B cell (primary cell): ENCODE results near the gene KPNA4. TPM values are rescaled to one million over a fixed set of nuclear protein-coding genes. Genes with fewer than 3 reads are reported as not detected.

Source experiments
- ATAC-seq: fragments of 200-7000 bp; cut with Tn5 transposase; one replicate; pipeline ENCODE4 v1.10.0; 2021; ENCODE audit warnings: low read depth, mild to moderate bottlenecking, moderate number of reproducible peaks, moderate library complexity
- CTCF ChIA-PET: fragments of 350-600 bp; sonication (Branson Sonifier 250); formaldehyde crosslinking; loops from one replicate; lab custom pipeline; 2021; ENCODE audit warnings: antibody characterized with exemption, inconsistent platforms; lab: Charles Lee
- POLR2A ChIA-PET: fragments of 350-600 bp; sonication (Branson Sonifier 250); formaldehyde crosslinking; loops from one replicate; lab custom pipeline; 2021; ENCODE audit warnings: antibody characterized with exemption; lab: Charles Lee
- DNase-seq: peaks from one replicate; pipeline ENCODE4 v3.0.0; 2013
- H2AFZ ChIP-seq: 2 replicates; pipeline ENCODE4 v1.6.1; 2012; ENCODE audit warnings: mild to moderate bottlenecking, low read depth, low read length; ENCODE audit not compliant: insufficient read depth, poor library complexity, severe bottlenecking
- H3K27ac ChIP-seq, 2 donors: 1 replicate in 1 of 2; 2 replicates in 1 of 2; pipeline ENCODE4 v1.5.1; 2012 to 2013; ENCODE audit warnings: low read length in 2 of 2, mild to moderate bottlenecking in 2 of 2, moderate library complexity in 1 of 2
- H3K27me3 ChIP-seq, 4 experiments: fragments of 200-600 bp in 1 of 4; sonication (generic) in 1 of 4; replicated peaks in 1 of 4; 1 replicate in 2 of 4; 2 replicates in 2 of 4; pipeline versions ENCODE4 v1.6.1 to v1.7.0; 2013 to 2016; ENCODE audit warnings: low read length in 3 of 4, mild to moderate bottlenecking in 2 of 4, mixed read lengths in 1 of 4, moderate library complexity in 1 of 4; ENCODE audit not compliant: insufficient read depth in 4 of 4, control insufficient read depth in 3 of 4; ENCODE audit errors: control extremely low read depth in 1 of 4
- H3K36me3 ChIP-seq, 2 experiments: replicated peaks in 1 of 2; 1 replicate in 1 of 2; 2 replicates in 1 of 2; pipeline versions ENCODE4 v1.6.1 to v1.7.1; 2013; ENCODE audit warnings: low read length in 1 of 2; ENCODE audit not compliant: insufficient read depth in 2 of 2, control insufficient read depth in 1 of 2; ENCODE audit errors: control extremely low read depth in 1 of 2, extremely low read depth in 1 of 2
- H3K4me1 ChIP-seq, 2 donors: fragments of 200-600 bp in 1 of 2; sonication (generic) in 1 of 2; 1 replicate in 1 of 2; 2 replicates in 1 of 2; pipeline versions ENCODE4 v1.5.1 to v1.6.1; 2013 to 2017; ENCODE audit warnings: low read length in 2 of 2; ENCODE audit not compliant: control insufficient read depth in 2 of 2, insufficient read depth in 2 of 2
- H3K4me2 ChIP-seq: replicated peaks from 2 replicates; pipeline ENCODE3; 2012; ENCODE audit warnings: mild to moderate bottlenecking, low read depth, low read length; ENCODE audit not compliant: poor library complexity, severe bottlenecking
- H3K4me3 ChIP-seq, 5 experiments: fragments of 200-600 bp in 1 of 5; sonication (generic) in 1 of 5; 1 replicate in 3 of 5; 2 replicates in 2 of 5; pipeline versions ENCODE4 v1.5.1 to v1.7.0; 2011 to 2016; ENCODE audit warnings: low read length in 4 of 5, mild to moderate bottlenecking in 4 of 5, low read depth in 2 of 5, control low read depth in 1 of 5, moderate library complexity in 1 of 5; ENCODE audit not compliant: insufficient read depth in 1 of 5; ENCODE audit errors: control extremely low read depth in 1 of 5, extremely low read depth in 1 of 5
- H3K79me2 ChIP-seq: fragments of 200-600 bp; sonication (generic); one replicate; pipeline ENCODE4 v1.6.0; 2016; ENCODE audit warnings: low read length; ENCODE audit not compliant: control insufficient read depth, insufficient read depth
- H3K9ac ChIP-seq: fragments of 200-600 bp; sonication (generic); 2 replicates; pipeline ENCODE4 v1.6.1; 2017; ENCODE audit warnings: mild to moderate bottlenecking, low read length, moderate library complexity
- H3K9me3 ChIP-seq, 3 donors: one replicate each; pipeline versions ENCODE4 v1.6.1 to v1.7.1; 2013; ENCODE audit warnings: low read length in 2 of 3; ENCODE audit not compliant: control insufficient read depth in 2 of 3, insufficient read depth in 1 of 3; ENCODE audit errors: control extremely low read depth in 1 of 3
- H4K20me1 ChIP-seq: 2 replicates; pipeline ENCODE4 v1.6.0; 2012; ENCODE audit warnings: mild to moderate bottlenecking, low read length; ENCODE audit not compliant: insufficient read depth, control insufficient read depth, poor library complexity, severe bottlenecking
- H3K27ac Mint-ChIP-seq: one replicate; pipeline ENCODE4 v1.8.0; 2021; ENCODE audit warnings: mixed read lengths
- H3K27me3 Mint-ChIP-seq: one replicate; pipeline ENCODE4 v1.8.0; 2021; ENCODE audit warnings: mixed read lengths
- H3K4me1 Mint-ChIP-seq: one replicate; pipeline ENCODE4 v1.8.0; 2021; ENCODE audit warnings: mixed read lengths
- H3K4me3 Mint-ChIP-seq: one replicate; pipeline ENCODE4 v1.8.0; 2021; ENCODE audit warnings: mixed read lengths
- H3K9me3 Mint-ChIP-seq: one replicate; pipeline ENCODE4 v1.8.0; 2022; ENCODE audit warnings: mixed read lengths; ENCODE audit not compliant: insufficient read depth
- CTCF ChIP-seq: fragments of 200-600 bp; IDR thresholded peaks from one replicate; pipeline ENCODE4 v1.8.0; 2022; ENCODE audit warnings: antibody characterized with exemption, mild to moderate bottlenecking
- EZH2 ChIP-seq: IDR thresholded peaks from 2 replicates; pipeline ENCODE4 v1.6.1; 2012; ENCODE audit warnings: borderline replicate concordance, low read depth, mild to moderate bottlenecking, moderate library complexity, low read length; ENCODE audit not compliant: insufficient read depth, poor library complexity, severe bottlenecking
- WGBS: methylation state at CpG from one replicate; pipeline ENCODE4 v1.1.5; 2013; ENCODE audit warnings: missing lambda C conversion rate; ENCODE audit not compliant: insufficient coverage; 5-methylcytosine and 5-hydroxymethylcytosine counted together
- intact Hi-C: fragments of 100-400 bp; cut with micrococcal nuclease; formaldehyde crosslinking; loops from one replicate; pipeline ENCODE4 v1.10.0; 2022
- polyA plus RNA-seq: library from polyadenylated mRNA; depleted of rRNA; stranded (reverse); fragments of >200 nt; gene quantifications from 2 replicates; pipeline ENCODE4 v1.2.3, GENCODE V29; 2012
- total RNA-seq, 2 donors: library from RNA; stranded (reverse); fragments of 120-200 nt in 1 of 2; gene quantifications; 1 replicate in 1 of 2; 2 replicates in 1 of 2; pipeline versions ENCODE4 v1.2.3 to v1.2.4, GENCODE V29; 2013 to 2022

Gene KPNA4
- total and polyA plus RNA-seq, 2 donors (not counting 1 experiment from before 2014, with no cell fraction given), result 9.6 to 55.1 TPM

- Histone ChIP-seq H3K9me3 (peaks cover 0 to 8% (median 0%) of the 10 kb centered on the region in 3 donors), H3K4me2 (peak overlapping the region; percentile 75), H3K9ac (peak overlapping the region; percentile 94), H3K4me1 (peaks cover 23 to 49% of the 10 kb centered on the region in 2 donors), H3K27ac (peak overlapping the region; percentile 85 to 94), H3K79me2 (peaks cover 51% of the 10 kb centered on the region), H4K20me1 (peaks cover 11% of the 10 kb centered on the region), H3K4me3 (peak overlapping the region in 4 of 5 experiments; percentile 58 to 90 (median 88)), H2AFZ (peak overlapping the region; percentile 78), H3K36me3 (no peaks in the 10 kb centered on the region), H3K27me3 (no peaks in the 10 kb centered on the region)
- H3K27ac Mint-ChIP-seq, result peak overlapping the region; percentile 99
- peak overlapping the region; percentile 97 for H3K4me3 Mint-ChIP-seq
- peaks cover 2% of the 10 kb centered on the region for H3K9me3 Mint-ChIP-seq
- under 1% methylated on average over 54 of the region's 62 CpGs for WGBS
- POLR2A ChIA-PET, result no interaction called here
- intact Hi-C loops, result loop anchor here (1.0 to 10.0 kb wide), 7 partner anchors 100 to 1920 kb away; partner anchors contain the start of genes GFM1, IFT80, IL12A and NMD3
- no peak for DNase-seq
- peaks cover 58% of the 10 kb centered on the region for H3K4me1 Mint-ChIP-seq
- CTCF ChIA-PET, result interaction anchor here (1.2 kb wide), 1 partner anchor 8 kb away, joined by 3 read pairs; no protein-coding TSS in a partner anchor
- H3K27me3 Mint-ChIP-seq, result no peaks in the 10 kb centered on the region
- peak; percentile 24 for ATAC-seq
- TF ChIP-seq CTCF (no peak), EZH2 (no peak)
Observed at GRCh38 chr3:160564949-160565441, 376 bp downstream of the KPNA4 start.

DNA sequence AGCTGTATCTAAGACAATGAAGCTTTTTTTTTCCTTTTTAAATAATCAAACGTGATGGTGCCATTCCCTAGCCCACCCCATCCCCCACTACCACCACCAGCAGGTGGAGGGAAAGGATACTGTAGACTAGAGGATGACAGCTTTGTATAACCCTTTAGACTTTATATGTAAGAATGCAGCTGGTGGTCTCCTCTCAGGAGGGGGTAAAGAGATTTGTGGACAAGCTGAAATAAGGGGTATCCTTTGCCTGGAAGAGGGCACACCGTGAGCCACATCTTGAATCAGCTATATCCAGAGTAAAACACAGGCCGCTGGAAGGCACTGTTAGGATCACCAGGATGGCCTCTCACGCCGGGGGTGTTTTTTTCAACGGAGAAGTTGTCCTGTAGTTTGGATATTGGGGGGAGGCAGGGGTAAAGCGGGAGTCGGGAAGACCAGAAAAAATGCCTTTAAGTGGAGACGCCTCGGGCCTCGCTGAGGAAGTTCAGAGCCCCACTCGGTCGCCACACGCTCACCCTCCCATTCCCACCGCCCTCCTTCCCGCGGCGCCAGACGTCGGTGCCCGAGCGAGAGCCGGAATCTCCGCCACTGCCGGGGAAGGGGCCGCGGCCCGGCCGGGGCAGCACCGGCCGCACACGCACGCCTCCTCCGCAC, 986 bp downstream of the KPNA4 start:
- Histone ChIP-seq H3K79me2 (peaks cover 57% of the 10 kb centered on the region), H3K9me3 (peaks cover 0 to 8% (median 0%) of the 10 kb centered on the region in 3 donors), H2AFZ (peak overlapping the region; percentile 47), H3K27ac (peak overlapping the region in 1 of 2 donors; percentile 94), H3K36me3 (no peaks in the 10 kb centered on the region), H3K4me3 (peak overlapping the region; percentile 58 to 90 (median 88)), H4K20me1 (peaks cover 17% of the 10 kb centered on the region), H3K27me3 (no peaks in the 10 kb centered on the region), H3K4me1 (peaks cover 23 to 49% of the 10 kb centered on the region in 2 donors), H3K4me2 (peak overlapping the region; percentile 75), H3K9ac (peak overlapping the region; percentile 94)
- ATAC-seq, result no peak
- intact Hi-C loops, result loop anchor here (2.0 to 10.0 kb wide), 3 partner anchors 100 to 1920 kb away; partner anchors contain the start of genes GFM1 and IL12A
- ChIA-PET CTCF (interaction anchor here (1.2 kb wide), 1 partner anchor 8 kb away, joined by 3 read pairs; no protein-coding TSS in a partner anchor), POLR2A (interaction anchor here (0.7 kb wide), 2 partner anchors 79 to 561 kb away, joined by 4 to 13 read pairs; no protein-coding TSS in a partner anchor)
- H3K27ac Mint-ChIP-seq, result peak overlapping the region; percentile 92
- 0% methylated on average over 33 of the region's 34 CpGs for WGBS
- TF ChIP-seq EZH2, result no peak
- TF ChIP-seq CTCF, result no peak
- peak overlapping the region; percentile 91 for H3K4me3 Mint-ChIP-seq
- H3K4me1 Mint-ChIP-seq, result peaks cover 65% of the 10 kb centered on the region
- no peak for DNase-seq
- peaks cover 2% of the 10 kb centered on the region for H3K9me3 Mint-ChIP-seq
- H3K27me3 Mint-ChIP-seq, result no peaks in the 10 kb centered on the region
